PFSK-1 (cell line): ENCODE data around the gene PACC1.

ENCODE experiments used
- FOXP2 ChIP-seq: optimal IDR thresholded peaks from 2 replicates; pipeline ENCODE3; 2011; ENCODE audit warnings: borderline replicate concordance, control low read depth, inconsistent platforms; ENCODE audit not compliant: insufficient read depth; ENCODE audit errors: extremely low read length, extremely low read depth
- POLR2AphosphoS5 ChIP-seq: IDR thresholded peaks from 2 replicates; pipeline ENCODE4 v1.6.1; 2012; ENCODE audit warnings: low read depth, mild to moderate bottlenecking, control low read depth, low read length, moderate library complexity
- TAF1 ChIP-seq: IDR thresholded peaks from 2 replicates; pipeline ENCODE4 v1.6.1; 2012; ENCODE audit warnings: low read length, control low read depth, borderline replicate concordance; ENCODE audit not compliant: insufficient read depth
- TF ChIP-seq, protein P1 (sequence below), 2 experiments: IDR thresholded peaks; 2 replicates each; pipeline versions ENCODE4 v1.6.1 to v1.8.0; 2011 to 2012; ENCODE audit warnings: low read depth in 2 of 2, low read length in 2 of 2, control low read depth in 1 of 2, inconsistent platforms in 1 of 2, mild to moderate bottlenecking in 1 of 2, moderate library complexity in 1 of 2; ENCODE audit not compliant: insufficient read depth in 1 of 2

DNA sequence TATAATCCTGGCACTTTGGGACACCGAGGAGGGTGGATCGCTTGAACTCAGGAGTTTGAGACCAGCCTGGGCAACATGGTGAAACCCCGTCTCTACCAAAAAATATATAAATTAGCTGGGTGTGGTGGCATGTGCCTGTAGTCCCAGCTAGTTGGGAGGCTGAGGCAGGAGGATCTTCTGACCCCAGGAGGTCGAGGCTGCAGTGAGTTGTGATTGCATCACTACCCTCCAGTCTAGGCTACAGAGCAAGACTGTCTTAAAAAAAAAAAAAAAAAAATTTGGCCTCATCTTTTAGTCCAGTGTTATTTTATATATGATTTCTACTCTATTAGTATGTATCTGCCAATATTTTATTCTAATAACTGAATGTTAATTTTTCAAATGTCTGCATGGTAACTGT lies 69.8 kb downstream of the PACC1 start:
- TF ChIP-seq POLR2AphosphoS5 (no peak), TAF1 (no peak), FOXP2 (no peak)
- TF ChIP-seq, protein P1, sequence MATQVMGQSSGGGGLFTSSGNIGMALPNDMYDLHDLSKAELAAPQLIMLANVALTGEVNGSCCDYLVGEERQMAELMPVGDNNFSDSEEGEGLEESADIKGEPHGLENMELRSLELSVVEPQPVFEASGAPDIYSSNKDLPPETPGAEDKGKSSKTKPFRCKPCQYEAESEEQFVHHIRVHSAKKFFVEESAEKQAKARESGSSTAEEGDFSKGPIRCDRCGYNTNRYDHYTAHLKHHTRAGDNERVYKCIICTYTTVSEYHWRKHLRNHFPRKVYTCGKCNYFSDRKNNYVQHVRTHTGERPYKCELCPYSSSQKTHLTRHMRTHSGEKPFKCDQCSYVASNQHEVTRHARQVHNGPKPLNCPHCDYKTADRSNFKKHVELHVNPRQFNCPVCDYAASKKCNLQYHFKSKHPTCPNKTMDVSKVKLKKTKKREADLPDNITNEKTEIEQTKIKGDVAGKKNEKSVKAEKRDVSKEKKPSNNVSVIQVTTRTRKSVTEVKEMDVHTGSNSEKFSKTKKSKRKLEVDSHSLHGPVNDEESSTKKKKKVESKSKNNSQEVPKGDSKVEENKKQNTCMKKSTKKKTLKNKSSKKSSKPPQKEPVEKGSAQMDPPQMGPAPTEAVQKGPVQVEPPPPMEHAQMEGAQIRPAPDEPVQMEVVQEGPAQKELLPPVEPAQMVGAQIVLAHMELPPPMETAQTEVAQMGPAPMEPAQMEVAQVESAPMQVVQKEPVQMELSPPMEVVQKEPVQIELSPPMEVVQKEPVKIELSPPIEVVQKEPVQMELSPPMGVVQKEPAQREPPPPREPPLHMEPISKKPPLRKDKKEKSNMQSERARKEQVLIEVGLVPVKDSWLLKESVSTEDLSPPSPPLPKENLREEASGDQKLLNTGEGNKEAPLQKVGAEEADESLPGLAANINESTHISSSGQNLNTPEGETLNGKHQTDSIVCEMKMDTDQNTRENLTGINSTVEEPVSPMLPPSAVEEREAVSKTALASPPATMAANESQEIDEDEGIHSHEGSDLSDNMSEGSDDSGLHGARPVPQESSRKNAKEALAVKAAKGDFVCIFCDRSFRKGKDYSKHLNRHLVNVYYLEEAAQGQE (IDR thresholded peaks at IDR 0.05; ENCODE audit: insufficient read depth in 1 of 2, low read depth in 2 of 2, low read length in 2 of 2), result no peak
